Measurements from ENCODE around the gene LGALS3BP.

Gene LGALS3BP

GRCh38 chr17:78935419-78936323 lies 44.1 kb downstream of the LGALS3BP start:
- DNase-seq (ENCODE audit: low spot score), result no peak

GRCh38 chr17:78934681-78935418 lies 44.9 kb downstream of the LGALS3BP start:
- no peak for DNase-seq (ENCODE audit: low spot score)

- DNase-seq (ENCODE audit: low spot score), result peak; percentile 87
These were observed 45.7 kb downstream of the LGALS3BP start for GRCh38 chr17:78933959-78934568.

GRCh38 chr17:78933025-78933958 lies 46.4 kb downstream of the LGALS3BP start:
- no peak for DNase-seq (ENCODE audit: low spot score)

- no peak for DNase-seq (ENCODE audit: low spot score)
These were observed 49.6 kb downstream of the LGALS3BP start for GRCh38 chr17:78929908-78930775.

GRCh38 chr17:78925662-78926555 lies 53.8 kb downstream of the LGALS3BP start:
- DNase-seq (ENCODE audit: low spot score), result peak; percentile 51

GRCh38 chr17:78925234-78925633 lies 54.5 kb downstream of the LGALS3BP start, which contains the start of gene TIMP2:
Gene TIMP2, minus strand, starts transcription at chr17:78925387. Its CDS starts 299 bp downstream, at chr17:78925088.
- peak; percentile 85 for DNase-seq (ENCODE audit: low spot score)

GRCh38 chr17:78924481-78925151 lies 55.1 kb downstream of the LGALS3BP start:
- DNase-seq (ENCODE audit: low spot score), result no peak

- no peak for DNase-seq (ENCODE audit: low spot score)
These were observed 55.9 kb downstream of the LGALS3BP start for GRCh38 chr17:78923660-78924453.

- DNase-seq (ENCODE audit: low spot score), result no peak
These were observed 56.8 kb downstream of the LGALS3BP start for GRCh38 chr17:78922816-78923498.

GRCh38 chr17:78921437-78921971 lies 58.2 kb downstream of the LGALS3BP start:
- DNase-seq (ENCODE audit: low spot score), result peak; percentile 81
